Measurements from ENCODE around the gene DPH7. TPM values are rescaled to one million over a fixed set of nuclear protein-coding genes. Genes with fewer than 3 reads are reported as not detected.
A peak's percentile ranks its signal among the peaks of the same experiment; 100 is the strongest.

Gene DPH7
- total RNA-seq, 1 experiment from 2014 or later, result 43.9 TPM

DNA sequence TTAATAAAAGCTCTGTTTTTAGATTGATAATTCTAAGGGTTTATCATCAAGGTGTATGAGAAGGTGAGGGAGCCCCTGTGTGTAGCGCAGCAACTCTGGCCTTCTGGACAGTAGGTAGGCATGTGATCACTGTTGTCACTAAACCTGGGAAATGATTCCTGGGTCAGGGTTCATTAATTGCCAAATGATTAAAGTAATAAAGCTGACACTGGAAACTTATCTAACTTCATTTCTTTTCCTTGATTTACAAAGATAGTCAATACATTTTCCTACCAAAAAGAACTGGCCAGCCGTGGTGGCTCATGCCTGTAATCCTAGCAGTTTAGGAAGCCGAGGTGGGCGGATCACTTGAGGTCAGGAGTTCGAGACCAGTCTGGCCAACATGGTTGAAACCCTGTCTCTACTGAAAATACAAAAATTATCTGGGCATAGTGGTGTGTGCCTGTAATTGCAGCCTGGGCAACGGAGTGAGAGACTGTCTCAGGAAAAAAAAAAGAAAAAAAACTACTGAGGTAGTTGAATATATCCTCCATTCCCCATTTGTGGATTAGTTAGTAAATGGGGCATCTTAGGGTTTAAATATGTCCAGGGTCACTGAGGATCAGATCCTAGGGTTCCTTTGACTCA is 42.5 kb upstream of the DPH7 start:
- ATAC-seq, result no peak
- Mint-ChIP-seq H3K4me3 (peak overlapping the region; percentile 40), H3K4me1 (peaks cover 40% of the 10 kb centered on the region), H3K27ac (peak overlapping the region; percentile 48; the same call in 1 of the 2 replicates), H3K36me3 (peaks cover 14% of the 10 kb centered on the region), H3K27me3 (ENCODE audit: low read depth) (no peaks in the 10 kb centered on the region), H3K9me3 (no peaks in the 10 kb centered on the region)
- TF ChIP-seq MYBL2 (CRISPR knock-in tag; IDR thresholded peaks at IDR 0.05) (no peak), ZNF263 (CRISPR knock-in tag; IDR thresholded peaks at IDR 0.05; ENCODE audit: low read depth) (no peak), ZNF396 (CRISPR knock-in tag; IDR thresholded peaks at IDR 0.05; ENCODE audit: borderline replicate concordance) (no peak), NFYB (CRISPR knock-in tag; conservative IDR thresholded peaks at IDR 0.05; ENCODE audit: low read depth) (no peak), PRRX2 (CRISPR knock-in tag; IDR thresholded peaks at IDR 0.05) (no peak), TP53 (CRISPR knock-in tag; IDR thresholded peaks at IDR 0.05) (no peak), ZNF671 (CRISPR knock-in tag; IDR thresholded peaks at IDR 0.05) (no peak), FOXJ3 (CRISPR knock-in tag; IDR thresholded peaks at IDR 0.05; ENCODE audit: borderline replicate concordance) (no peak), NR1H2 (CRISPR knock-in tag; IDR thresholded peaks at IDR 0.05) (no peak), NR3C1 (CRISPR knock-in tag; conservative IDR thresholded peaks at IDR 0.05; ENCODE audit: low read depth) (no peak)
- TF ChIP-seq, protein P1, sequence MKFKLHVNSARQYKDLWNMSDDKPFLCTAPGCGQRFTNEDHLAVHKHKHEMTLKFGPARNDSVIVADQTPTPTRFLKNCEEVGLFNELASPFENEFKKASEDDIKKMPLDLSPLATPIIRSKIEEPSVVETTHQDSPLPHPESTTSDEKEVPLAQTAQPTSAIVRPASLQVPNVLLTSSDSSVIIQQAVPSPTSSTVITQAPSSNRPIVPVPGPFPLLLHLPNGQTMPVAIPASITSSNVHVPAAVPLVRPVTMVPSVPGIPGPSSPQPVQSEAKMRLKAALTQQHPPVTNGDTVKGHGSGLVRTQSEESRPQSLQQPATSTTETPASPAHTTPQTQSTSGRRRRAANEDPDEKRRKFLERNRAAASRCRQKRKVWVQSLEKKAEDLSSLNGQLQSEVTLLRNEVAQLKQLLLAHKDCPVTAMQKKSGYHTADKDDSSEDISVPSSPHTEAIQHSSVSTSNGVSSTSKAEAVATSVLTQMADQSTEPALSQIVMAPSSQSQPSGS (CRISPR knock-in tag; IDR thresholded peaks at IDR 0.05; ENCODE audit: borderline replicate concordance, low read depth), result no peak
- TF ChIP-seq, protein P2, sequence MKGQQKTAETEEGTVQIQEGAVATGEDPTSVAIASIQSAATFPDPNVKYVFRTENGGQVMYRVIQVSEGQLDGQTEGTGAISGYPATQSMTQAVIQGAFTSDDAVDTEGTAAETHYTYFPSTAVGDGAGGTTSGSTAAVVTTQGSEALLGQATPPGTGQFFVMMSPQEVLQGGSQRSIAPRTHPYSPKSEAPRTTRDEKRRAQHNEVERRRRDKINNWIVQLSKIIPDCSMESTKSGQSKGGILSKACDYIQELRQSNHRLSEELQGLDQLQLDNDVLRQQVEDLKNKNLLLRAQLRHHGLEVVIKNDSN (CRISPR knock-in tag; IDR thresholded peaks at IDR 0.05), result no peak
- TF ChIP-seq, protein P3, sequence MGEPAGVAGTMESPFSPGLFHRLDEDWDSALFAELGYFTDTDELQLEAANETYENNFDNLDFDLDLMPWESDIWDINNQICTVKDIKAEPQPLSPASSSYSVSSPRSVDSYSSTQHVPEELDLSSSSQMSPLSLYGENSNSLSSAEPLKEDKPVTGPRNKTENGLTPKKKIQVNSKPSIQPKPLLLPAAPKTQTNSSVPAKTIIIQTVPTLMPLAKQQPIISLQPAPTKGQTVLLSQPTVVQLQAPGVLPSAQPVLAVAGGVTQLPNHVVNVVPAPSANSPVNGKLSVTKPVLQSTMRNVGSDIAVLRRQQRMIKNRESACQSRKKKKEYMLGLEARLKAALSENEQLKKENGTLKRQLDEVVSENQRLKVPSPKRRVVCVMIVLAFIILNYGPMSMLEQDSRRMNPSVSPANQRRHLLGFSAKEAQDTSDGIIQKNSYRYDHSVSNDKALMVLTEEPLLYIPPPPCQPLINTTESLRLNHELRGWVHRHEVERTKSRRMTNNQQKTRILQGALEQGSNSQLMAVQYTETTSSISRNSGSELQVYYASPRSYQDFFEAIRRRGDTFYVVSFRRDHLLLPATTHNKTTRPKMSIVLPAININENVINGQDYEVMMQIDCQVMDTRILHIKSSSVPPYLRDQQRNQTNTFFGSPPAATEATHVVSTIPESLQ (CRISPR knock-in tag; IDR thresholded peaks at IDR 0.05), result no peak
- TF ChIP-seq, protein P4, sequence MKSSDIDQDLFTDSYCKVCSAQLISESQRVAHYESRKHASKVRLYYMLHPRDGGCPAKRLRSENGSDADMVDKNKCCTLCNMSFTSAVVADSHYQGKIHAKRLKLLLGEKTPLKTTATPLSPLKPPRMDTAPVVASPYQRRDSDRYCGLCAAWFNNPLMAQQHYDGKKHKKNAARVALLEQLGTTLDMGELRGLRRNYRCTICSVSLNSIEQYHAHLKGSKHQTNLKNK (CRISPR knock-in tag; IDR thresholded peaks at IDR 0.05), result no peak
- ChIA-PET CTCF (interaction anchor here (0.9 to 1.2 kb wide), 2 partner anchors 44 to 52 kb away, joined by 3 to 6 read pairs; no protein-coding TSS in a partner anchor), POLR2A (no interaction called here)
- no peak for DNase-seq (ENCODE audit: low spot score)

DNA sequence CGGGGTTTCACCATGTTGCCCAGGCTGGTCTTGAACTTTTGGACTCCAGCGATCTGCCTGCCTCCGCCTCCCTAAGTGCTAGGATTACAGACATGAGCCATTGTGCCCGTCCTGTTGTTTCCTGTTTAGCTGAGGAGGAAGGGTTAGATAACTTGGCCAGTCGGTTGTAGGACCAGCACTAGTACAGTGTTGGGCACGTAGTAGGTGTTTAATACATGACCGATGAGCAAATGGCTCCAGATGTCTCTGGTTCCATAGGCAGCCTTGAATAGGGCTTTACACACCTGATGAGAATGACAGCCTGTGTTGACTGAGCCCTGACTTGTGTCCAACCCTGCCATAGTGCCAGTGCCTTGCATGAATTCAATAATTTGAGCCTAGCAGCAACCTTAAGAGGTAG is 41.9 kb upstream of the DPH7 start:
- H3K27ac Mint-ChIP-seq, result peak overlapping the region; percentile 84
- CTCF ChIA-PET, result interaction anchor here (0.9 to 1.2 kb wide), 2 partner anchors 45 to 52 kb away, joined by 3 to 6 read pairs; no protein-coding TSS in a partner anchor
- no peak for ATAC-seq

More for the DNA sequence above, 41.9 kb upstream of the DPH7 start:
- no peak for DNase-seq (ENCODE audit: low spot score)
- peaks cover 39% of the 10 kb centered on the region for H3K4me1 Mint-ChIP-seq
- no peaks in the 10 kb centered on the region for H3K9me3 Mint-ChIP-seq
- POLR2A ChIA-PET, result interaction anchor here (2.1 kb wide), 1 partner anchor 45 kb away, joined by 6 read pairs; no protein-coding TSS in a partner anchor
- H3K36me3 Mint-ChIP-seq, result peaks cover 14% of the 10 kb centered on the region
- no peak for TF ChIP-seq SP1 (CRISPR knock-in tag; conservative IDR thresholded peaks at IDR 0.05)
- TF ChIP-seq RORB (CRISPR knock-in tag; IDR thresholded peaks at IDR 0.05), result no peak
- TF ChIP-seq CBFB (CRISPR knock-in tag; IDR thresholded peaks at IDR 0.05; ENCODE audit: low read depth), result no peak
- no peak for TF ChIP-seq HMGA2 (CRISPR knock-in tag; IDR thresholded peaks at IDR 0.05)
- TF ChIP-seq TP53 (CRISPR knock-in tag; IDR thresholded peaks at IDR 0.05), result no peak
- TF ChIP-seq NR3C1 (CRISPR knock-in tag; conservative IDR thresholded peaks at IDR 0.05; ENCODE audit: low read depth), result no peak
- TF ChIP-seq RELA (CRISPR knock-in tag; IDR thresholded peaks at IDR 0.05; ENCODE audit: borderline replicate concordance), result no peak
- TF ChIP-seq FOXK1 (CRISPR knock-in tag; IDR thresholded peaks at IDR 0.05), result no peak
- TF ChIP-seq, protein P5, sequence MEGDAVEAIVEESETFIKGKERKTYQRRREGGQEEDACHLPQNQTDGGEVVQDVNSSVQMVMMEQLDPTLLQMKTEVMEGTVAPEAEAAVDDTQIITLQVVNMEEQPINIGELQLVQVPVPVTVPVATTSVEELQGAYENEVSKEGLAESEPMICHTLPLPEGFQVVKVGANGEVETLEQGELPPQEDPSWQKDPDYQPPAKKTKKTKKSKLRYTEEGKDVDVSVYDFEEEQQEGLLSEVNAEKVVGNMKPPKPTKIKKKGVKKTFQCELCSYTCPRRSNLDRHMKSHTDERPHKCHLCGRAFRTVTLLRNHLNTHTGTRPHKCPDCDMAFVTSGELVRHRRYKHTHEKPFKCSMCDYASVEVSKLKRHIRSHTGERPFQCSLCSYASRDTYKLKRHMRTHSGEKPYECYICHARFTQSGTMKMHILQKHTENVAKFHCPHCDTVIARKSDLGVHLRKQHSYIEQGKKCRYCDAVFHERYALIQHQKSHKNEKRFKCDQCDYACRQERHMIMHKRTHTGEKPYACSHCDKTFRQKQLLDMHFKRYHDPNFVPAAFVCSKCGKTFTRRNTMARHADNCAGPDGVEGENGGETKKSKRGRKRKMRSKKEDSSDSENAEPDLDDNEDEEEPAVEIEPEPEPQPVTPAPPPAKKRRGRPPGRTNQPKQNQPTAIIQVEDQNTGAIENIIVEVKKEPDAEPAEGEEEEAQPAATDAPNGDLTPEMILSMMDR (IDR thresholded peaks at IDR 0.05), result no peak
- no peak for TF ChIP-seq TEAD1 (CRISPR knock-in tag; IDR thresholded peaks at IDR 0.05)
- H3K27me3 Mint-ChIP-seq (ENCODE audit: low read depth), result no peaks in the 10 kb centered on the region
- peak overlapping the region; percentile 47 for H3K4me3 Mint-ChIP-seq
